Uterus (tissue), 4 donors: Measurements from ENCODE around the gene TAPT1. TPM values are rescaled to one million over a fixed set of nuclear protein-coding genes. Genes with fewer than 3 reads are reported as not detected.

Experiments used
- DNase-seq, 2 donors: peaks; one replicate each; pipeline ENCODE4 v3.0.0-alpha.2; 2019 to 2020
- H3K27ac ChIP-seq, 2 donors: fragments of 200-600 bp; sonication (generic); 1 replicate in 1 of 2; 2 replicates in 1 of 2; pipeline ENCODE4 v1.5.1; 2016 to 2018
- H3K27me3 ChIP-seq, 2 donors: fragments of 200-600 bp; sonication (generic); one replicate each; pipeline ENCODE4 v1.5.1; 2018 to 2019; ENCODE audit warnings: control low read depth in 1 of 2
- H3K36me3 ChIP-seq, 2 donors: fragments of 200-600 bp; sonication (generic); one replicate each; pipeline ENCODE4 v1.5.1; 2019; ENCODE audit warnings: control low read depth in 1 of 2
- H3K4me1 ChIP-seq, 2 donors: fragments of 200-600 bp; sonication (generic); one replicate each; pipeline ENCODE4 v1.5.1; 2018 to 2019; ENCODE audit warnings: control low read depth in 1 of 2
- H3K4me3 ChIP-seq, 2 donors: fragments of 200-600 bp; sonication (generic); 1 replicate in 1 of 2; 2 replicates in 1 of 2; pipeline ENCODE4 v1.5.1; 2018 to 2019; ENCODE audit warnings: mild to moderate bottlenecking in 1 of 2
- H3K9me3 ChIP-seq, 2 donors: fragments of 200-600 bp; sonication (generic); one replicate each; pipeline ENCODE4 v1.5.1; 2019; ENCODE audit warnings: control low read depth in 1 of 2
- POLR2A ChIP-seq, 2 donors: fragments of 450-650 bp; IDR thresholded peaks; one replicate each; pipeline ENCODE4 v1.6.1; 2016; ENCODE audit warnings: antibody characterized with exemption in 2 of 2, mild to moderate bottlenecking in 1 of 2, moderate library complexity in 1 of 2
- intact Hi-C: fragments of 100-400 bp; cut with DNase I; formaldehyde crosslinking; loops from one replicate; pipeline ENCODE4 v1.15.1; 2023; ENCODE audit warnings: low total_unique reads
- total RNA-seq, 4 donors: library from RNA; depleted of rRNA in 3 of 4; stranded (reverse); fragments of >200 nt in 3 of 4; gene quantifications; one replicate each; pipeline versions ENCODE4 v1.1.0 to v1.2.4, GENCODE V29; 2014 to 2023
- TF ChIP-seq, protein P1 (sequence below), 4 experiments: fragments of 200-600 bp in 2 of 4; fragments of 450-650 bp in 2 of 4; sonication (generic) in 2 of 4; IDR thresholded peaks; one replicate each; pipeline ENCODE4 v1.5.1; 2016 to 2019; ENCODE audit warnings: antibody characterized with exemption in 4 of 4, mild to moderate bottlenecking in 2 of 4, moderate library complexity in 1 of 4
- donor health status: DM: yes; HTN: yes; CAD: no.

The TAPT1 gene
- total RNA-seq, 4 donors from 2014 or later = 28.2 to 68.5 (median 63.5) TPM

GRCh38 chr4:16268290-16268689, 42.0 kb upstream of the TAPT1 start:
- intact Hi-C loops = no loop called here
- H3K4me1 ChIP-seq = no peaks in the 10 kb centered on the region
- DNase-seq = no peak
- no peak overlapping the region for H3K27ac ChIP-seq
- no peak overlapping the region for H3K4me3 ChIP-seq
- H3K27me3 ChIP-seq = no peaks in the 10 kb centered on the region
- TF ChIP-seq POLR2A (IDR thresholded peaks at IDR 0.05) = no peak
- TF ChIP-seq, protein P1, sequence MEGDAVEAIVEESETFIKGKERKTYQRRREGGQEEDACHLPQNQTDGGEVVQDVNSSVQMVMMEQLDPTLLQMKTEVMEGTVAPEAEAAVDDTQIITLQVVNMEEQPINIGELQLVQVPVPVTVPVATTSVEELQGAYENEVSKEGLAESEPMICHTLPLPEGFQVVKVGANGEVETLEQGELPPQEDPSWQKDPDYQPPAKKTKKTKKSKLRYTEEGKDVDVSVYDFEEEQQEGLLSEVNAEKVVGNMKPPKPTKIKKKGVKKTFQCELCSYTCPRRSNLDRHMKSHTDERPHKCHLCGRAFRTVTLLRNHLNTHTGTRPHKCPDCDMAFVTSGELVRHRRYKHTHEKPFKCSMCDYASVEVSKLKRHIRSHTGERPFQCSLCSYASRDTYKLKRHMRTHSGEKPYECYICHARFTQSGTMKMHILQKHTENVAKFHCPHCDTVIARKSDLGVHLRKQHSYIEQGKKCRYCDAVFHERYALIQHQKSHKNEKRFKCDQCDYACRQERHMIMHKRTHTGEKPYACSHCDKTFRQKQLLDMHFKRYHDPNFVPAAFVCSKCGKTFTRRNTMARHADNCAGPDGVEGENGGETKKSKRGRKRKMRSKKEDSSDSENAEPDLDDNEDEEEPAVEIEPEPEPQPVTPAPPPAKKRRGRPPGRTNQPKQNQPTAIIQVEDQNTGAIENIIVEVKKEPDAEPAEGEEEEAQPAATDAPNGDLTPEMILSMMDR (IDR thresholded peaks at IDR 0.05) = no peak
- no peaks in the 10 kb centered on the region for H3K9me3 ChIP-seq
- no peaks in the 10 kb centered on the region for H3K36me3 ChIP-seq

DNA sequence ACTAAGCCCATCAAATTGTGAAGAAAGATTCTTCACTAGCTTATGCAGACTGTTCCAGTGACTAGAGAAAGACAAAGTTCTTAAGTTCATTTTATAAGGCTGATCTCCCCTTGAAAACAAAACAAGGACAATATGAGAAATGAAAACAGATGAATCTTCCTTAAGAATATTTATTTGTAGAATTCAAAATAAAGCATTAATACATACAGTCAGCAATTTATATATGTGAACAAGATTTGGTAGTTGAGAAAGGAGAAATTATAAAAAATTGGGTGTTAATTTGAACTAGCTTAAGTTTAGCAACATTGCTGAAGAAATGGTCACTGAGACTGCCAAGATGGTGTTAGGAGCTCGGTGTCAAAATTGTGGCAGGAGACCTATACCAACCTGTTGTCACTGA, 41.4 kb upstream of the TAPT1 start:
- H3K36me3 ChIP-seq = no peaks in the 10 kb centered on the region
- no peak for DNase-seq
- no peak overlapping the region for H3K4me3 ChIP-seq
- TF ChIP-seq, protein P1 (IDR thresholded peaks at IDR 0.05) = no peak
- no peak for TF ChIP-seq POLR2A (IDR thresholded peaks at IDR 0.05)
- H3K4me1 ChIP-seq = no peaks in the 10 kb centered on the region
- no peaks in the 10 kb centered on the region for H3K9me3 ChIP-seq
- H3K27ac ChIP-seq = no peak overlapping the region
- H3K27me3 ChIP-seq = no peaks in the 10 kb centered on the region
- intact Hi-C loops = no loop called here

- Histone ChIP-seq H3K4me1 (no peaks in the 10 kb centered on the region), H3K27ac (no peak overlapping the region), H3K27me3 (no peaks in the 10 kb centered on the region), H3K36me3 (no peaks in the 10 kb centered on the region), H3K9me3 (no peaks in the 10 kb centered on the region), H3K4me3 (no peak overlapping the region)
- DNase-seq = no peak
- TF ChIP-seq, protein P1 (IDR thresholded peaks at IDR 0.05) = no peak
- no peak for TF ChIP-seq POLR2A (IDR thresholded peaks at IDR 0.05)
- intact Hi-C loops = no loop called here
Observed at GRCh38 chr4:16265820-16266219, 39.5 kb upstream of the TAPT1 start.

DNA sequence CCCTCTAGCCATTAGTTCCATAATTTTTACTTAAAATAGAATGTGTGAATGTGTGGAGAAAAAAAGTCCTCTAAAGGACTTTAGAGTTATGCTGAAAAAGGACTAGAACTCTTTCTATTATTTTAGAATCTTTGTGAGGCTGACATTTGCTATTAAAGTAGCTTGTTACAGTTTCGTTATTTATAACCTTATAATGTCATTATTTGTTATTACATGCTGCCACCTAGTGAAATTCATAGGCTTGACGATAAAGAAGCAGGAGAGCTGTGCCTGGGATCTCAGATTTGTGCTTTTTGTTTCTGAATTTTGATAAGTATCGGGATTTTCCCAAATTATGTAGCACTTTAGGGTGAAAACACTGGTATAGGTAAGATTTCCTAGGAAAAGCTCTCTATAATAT, 38.5 kb upstream of the TAPT1 start:
- H3K36me3 ChIP-seq = no peaks in the 10 kb centered on the region
- H3K9me3 ChIP-seq = no peaks in the 10 kb centered on the region
- no peak for DNase-seq
- H3K4me1 ChIP-seq = no peaks in the 10 kb centered on the region
- no peak overlapping the region for H3K4me3 ChIP-seq
- intact Hi-C loops = no loop called here
- no peaks in the 10 kb centered on the region for H3K27me3 ChIP-seq
- no peak overlapping the region for H3K27ac ChIP-seq
- no peak for TF ChIP-seq POLR2A (IDR thresholded peaks at IDR 0.05)
- TF ChIP-seq, protein P1 (IDR thresholded peaks at IDR 0.05) = peak; percentile 63 to 76 (median 72)

GRCh38 chr4:16263056-16263455, 36.8 kb upstream of the TAPT1 start:
- no peaks in the 10 kb centered on the region for H3K4me1 ChIP-seq
- DNase-seq = no peak

More at GRCh38 chr4:16263056-16263455, 36.8 kb upstream of the TAPT1 start:
- intact Hi-C loops = no loop called here
- Histone ChIP-seq H3K4me3 (no peak overlapping the region), H3K27me3 (no peaks in the 10 kb centered on the region), H3K36me3 (no peaks in the 10 kb centered on the region), H3K27ac (no peak overlapping the region), H3K9me3 (no peaks in the 10 kb centered on the region)
- TF ChIP-seq, protein P1 (IDR thresholded peaks at IDR 0.05) = no peak
- TF ChIP-seq POLR2A (IDR thresholded peaks at IDR 0.05) = no peak
